ENCODE measurements around the gene SLC6A11.

The SLC6A11 gene

GRCh38 chr3:10933021-10933420 is 117.0 kb downstream of the SLC6A11 start:
- Mint-ChIP-seq H3K36me3 (ENCODE audit: insufficient read depth) (no peaks in the 10 kb centered on the region), H3K27ac (ENCODE audit: low read depth) (no peak overlapping the region), H3K27me3 (peaks cover 7% of the 10 kb centered on the region), H3K4me3 (no peak overlapping the region), H3K9me3 (no peaks in the 10 kb centered on the region), H3K4me1 (no peaks in the 10 kb centered on the region)
- no peak for ATAC-seq (replicated peaks; ENCODE audit: extremely low read depth, poor library complexity, severe bottlenecking)
- DNase-seq (ENCODE audit: low spot score in 2 of 2) = no peak

- no peak overlapping the region for H3K4me3 Mint-ChIP-seq
- no peaks in the 10 kb centered on the region for H3K36me3 Mint-ChIP-seq (ENCODE audit: insufficient read depth)
- no peak for DNase-seq (ENCODE audit: low spot score in 2 of 2)
- no peak for ATAC-seq (replicated peaks; ENCODE audit: extremely low read depth, poor library complexity, severe bottlenecking)
- H3K27ac Mint-ChIP-seq (ENCODE audit: low read depth) = no peak overlapping the region
- no peaks in the 10 kb centered on the region for H3K9me3 Mint-ChIP-seq
- peaks cover 11% of the 10 kb centered on the region for H3K27me3 Mint-ChIP-seq
- no peaks in the 10 kb centered on the region for H3K4me1 Mint-ChIP-seq
These were observed 117.4 kb downstream of the SLC6A11 start for GRCh38 chr3:10933470-10933804.

GRCh38 chr3:10933805-10934481 is 117.9 kb downstream of the SLC6A11 start:
- no peak overlapping the region for H3K4me3 Mint-ChIP-seq
- no peak overlapping the region for H3K27ac Mint-ChIP-seq (ENCODE audit: low read depth)
- ATAC-seq (replicated peaks; ENCODE audit: extremely low read depth, poor library complexity, severe bottlenecking) (no peak), DNase-seq (ENCODE audit: low spot score in 2 of 2) (no peak)
- H3K4me1 Mint-ChIP-seq = no peaks in the 10 kb centered on the region
- H3K36me3 Mint-ChIP-seq (ENCODE audit: insufficient read depth) = no peaks in the 10 kb centered on the region
- H3K9me3 Mint-ChIP-seq = no peaks in the 10 kb centered on the region
- peaks cover 16% of the 10 kb centered on the region for H3K27me3 Mint-ChIP-seq

GRCh38 chr3:10935028-10935427 is 119.0 kb downstream of the SLC6A11 start:
- H3K4me3 Mint-ChIP-seq = no peak overlapping the region
- H3K36me3 Mint-ChIP-seq (ENCODE audit: insufficient read depth) = no peaks in the 10 kb centered on the region
- DNase-seq (ENCODE audit: low spot score in 2 of 2) = no peak
- no peak overlapping the region for H3K27ac Mint-ChIP-seq (ENCODE audit: low read depth)
- no peaks in the 10 kb centered on the region for H3K9me3 Mint-ChIP-seq
- peaks cover 27% of the 10 kb centered on the region for H3K27me3 Mint-ChIP-seq
- H3K4me1 Mint-ChIP-seq = no peaks in the 10 kb centered on the region
- ATAC-seq (replicated peaks; ENCODE audit: extremely low read depth, poor library complexity, severe bottlenecking) = no peak

GRCh38 chr3:10935846-10936631 is 120.0 kb downstream of the SLC6A11 start:
- ATAC-seq (replicated peaks; ENCODE audit: extremely low read depth, poor library complexity, severe bottlenecking) (no peak), DNase-seq (ENCODE audit: low spot score in 2 of 2) (no peak)
- H3K9me3 Mint-ChIP-seq = no peaks in the 10 kb centered on the region
- H3K4me1 Mint-ChIP-seq = no peaks in the 10 kb centered on the region
- no peak overlapping the region for H3K4me3 Mint-ChIP-seq
- peaks cover 33% of the 10 kb centered on the region for H3K27me3 Mint-ChIP-seq
- H3K27ac Mint-ChIP-seq (ENCODE audit: low read depth) = no peak overlapping the region
- H3K36me3 Mint-ChIP-seq (ENCODE audit: insufficient read depth) = no peaks in the 10 kb centered on the region

- Mint-ChIP-seq H3K27ac (ENCODE audit: low read depth) (no peak overlapping the region), H3K36me3 (ENCODE audit: insufficient read depth) (no peaks in the 10 kb centered on the region), H3K9me3 (no peaks in the 10 kb centered on the region), H3K4me1 (no peaks in the 10 kb centered on the region), H3K27me3 (peaks cover 36% of the 10 kb centered on the region), H3K4me3 (no peak overlapping the region)
- ATAC-seq (replicated peaks; ENCODE audit: extremely low read depth, poor library complexity, severe bottlenecking) (no peak), DNase-seq (ENCODE audit: low spot score in 2 of 2) (no peak)
These were observed 120.7 kb downstream of the SLC6A11 start for GRCh38 chr3:10936686-10937085.

GRCh38 chr3:10937141-10937825 is 121.3 kb downstream of the SLC6A11 start:
- H3K27me3 Mint-ChIP-seq = peaks cover 42% of the 10 kb centered on the region
- H3K4me3 Mint-ChIP-seq = no peak overlapping the region
- H3K27ac Mint-ChIP-seq (ENCODE audit: low read depth) = no peak overlapping the region
- ATAC-seq (replicated peaks; ENCODE audit: extremely low read depth, poor library complexity, severe bottlenecking) (no peak), DNase-seq (ENCODE audit: low spot score in 2 of 2) (no peak)
- no peaks in the 10 kb centered on the region for H3K36me3 Mint-ChIP-seq (ENCODE audit: insufficient read depth)
- no peaks in the 10 kb centered on the region for H3K9me3 Mint-ChIP-seq
- H3K4me1 Mint-ChIP-seq = no peaks in the 10 kb centered on the region

- Mint-ChIP-seq H3K4me3 (no peak overlapping the region), H3K27me3 (peaks cover 58% of the 10 kb centered on the region), H3K9me3 (no peaks in the 10 kb centered on the region), H3K27ac (ENCODE audit: low read depth) (no peak overlapping the region), H3K4me1 (no peaks in the 10 kb centered on the region), H3K36me3 (ENCODE audit: insufficient read depth) (no peaks in the 10 kb centered on the region)
- ATAC-seq (replicated peaks; ENCODE audit: extremely low read depth, poor library complexity, severe bottlenecking) = no peak
- no peak for DNase-seq (ENCODE audit: low spot score in 2 of 2)
These were observed 123.5 kb downstream of the SLC6A11 start for GRCh38 chr3:10939556-10939955.

- no peak overlapping the region for H3K27ac Mint-ChIP-seq (ENCODE audit: low read depth)
- no peaks in the 10 kb centered on the region for H3K4me1 Mint-ChIP-seq
- no peaks in the 10 kb centered on the region for H3K36me3 Mint-ChIP-seq (ENCODE audit: insufficient read depth)
- ATAC-seq (replicated peaks; ENCODE audit: extremely low read depth, poor library complexity, severe bottlenecking) (no peak), DNase-seq (ENCODE audit: low spot score in 2 of 2) (no peak)
- no peak overlapping the region for H3K4me3 Mint-ChIP-seq
- H3K9me3 Mint-ChIP-seq = no peaks in the 10 kb centered on the region
- peaks cover 63% of the 10 kb centered on the region for H3K27me3 Mint-ChIP-seq
These were observed 124.1 kb downstream of the SLC6A11 start for GRCh38 chr3:10940106-10940505.

- no peak overlapping the region for H3K27ac Mint-ChIP-seq (ENCODE audit: low read depth)
- H3K4me3 Mint-ChIP-seq = no peak overlapping the region
- peaks cover 63% of the 10 kb centered on the region for H3K27me3 Mint-ChIP-seq
- H3K9me3 Mint-ChIP-seq = no peaks in the 10 kb centered on the region
- H3K36me3 Mint-ChIP-seq (ENCODE audit: insufficient read depth) = no peaks in the 10 kb centered on the region
- no peaks in the 10 kb centered on the region for H3K4me1 Mint-ChIP-seq
- ATAC-seq (replicated peaks; ENCODE audit: extremely low read depth, poor library complexity, severe bottlenecking) (no peak), DNase-seq (ENCODE audit: low spot score in 2 of 2) (no peak)
These were observed 125.9 kb downstream of the SLC6A11 start for GRCh38 chr3:10941972-10942371.

- no peak overlapping the region for H3K27ac Mint-ChIP-seq (ENCODE audit: low read depth)
- H3K9me3 Mint-ChIP-seq = no peaks in the 10 kb centered on the region
- DNase-seq (ENCODE audit: low spot score in 2 of 2) = no peak
- no peaks in the 10 kb centered on the region for H3K36me3 Mint-ChIP-seq (ENCODE audit: insufficient read depth)
- H3K27me3 Mint-ChIP-seq = peaks cover 59% of the 10 kb centered on the region
- H3K4me1 Mint-ChIP-seq = no peaks in the 10 kb centered on the region
- ATAC-seq (replicated peaks; ENCODE audit: extremely low read depth, poor library complexity, severe bottlenecking) = no peak
- no peak overlapping the region for H3K4me3 Mint-ChIP-seq
These were observed 126.7 kb downstream of the SLC6A11 start for GRCh38 chr3:10942690-10943205.

GRCh38 chr3:10944866-10945265 is 128.8 kb downstream of the SLC6A11 start:
- DNase-seq (ENCODE audit: low spot score in 2 of 2) (no peak), ATAC-seq (replicated peaks; ENCODE audit: extremely low read depth, poor library complexity, severe bottlenecking) (no peak)
- no peak overlapping the region for H3K27ac Mint-ChIP-seq (ENCODE audit: low read depth)
- H3K36me3 Mint-ChIP-seq (ENCODE audit: insufficient read depth) = no peaks in the 10 kb centered on the region
- H3K4me1 Mint-ChIP-seq = no peaks in the 10 kb centered on the region
- peaks cover 45% of the 10 kb centered on the region for H3K27me3 Mint-ChIP-seq
- H3K4me3 Mint-ChIP-seq = no peak overlapping the region
- H3K9me3 Mint-ChIP-seq = no peaks in the 10 kb centered on the region
